SK-N-SH treated with all-trans-retinoic acid at 6 μM for 48 hours (cell line): ENCODE results near the gene CHMP2A.

Source experiments
- ATAC-seq: fragments of 200-7000 bp; cut with Tn5 transposase; 3 replicates; pipeline ENCODE4 v1.9.1; 2020; ENCODE audit warnings: mild to moderate bottlenecking, moderate library complexity
- ARNTL ChIP-seq: fragments of 450-650 bp; formaldehyde crosslinking; IDR thresholded peaks from 2 replicates; pipeline ENCODE4 v1.5.0; 2020; ENCODE audit warnings: low read depth, mild to moderate bottlenecking, moderate library complexity, borderline replicate concordance
- BACH2 ChIP-seq: fragments of 250-450 bp; sonication (Bioruptor Pico); IDR thresholded peaks from 2 replicates; pipeline ENCODE4 v1.9.0; 2021; ENCODE audit warnings: mild to moderate bottlenecking, borderline replicate concordance
- CSDC2 ChIP-seq: fragments of 250-450 bp; sonication (Bioruptor Pico); IDR thresholded peaks from 2 replicates; pipeline ENCODE4 v1.5.0; 2020; ENCODE audit warnings: mild to moderate bottlenecking, moderate library complexity
- ESRRG ChIP-seq: fragments of 250-450 bp; sonication (Bioruptor Pico); IDR thresholded peaks from 2 replicates; pipeline ENCODE4 v1.6.1; 2021; ENCODE audit warnings: mild to moderate bottlenecking
- GLIS3 ChIP-seq: fragments of 250-450 bp; sonication (Bioruptor Pico); IDR thresholded peaks from 2 replicates; pipeline ENCODE4 v1.5.0; 2020; ENCODE audit warnings: mild to moderate bottlenecking, moderate library complexity
- ISL1 ChIP-seq: fragments of 250-450 bp; sonication (Bioruptor Pico); IDR thresholded peaks from 2 replicates; pipeline ENCODE4 v2.1.2; 2022; ENCODE audit warnings: mild to moderate bottlenecking, moderate library complexity
- PPARA ChIP-seq: fragments of 250-450 bp; sonication (Bioruptor Pico); IDR thresholded peaks from 2 replicates; pipeline ENCODE4 v1.5.0; 2020; ENCODE audit warnings: mild to moderate bottlenecking, borderline replicate concordance
- RARB ChIP-seq: fragments of 250-450 bp; sonication (Bioruptor Pico); IDR thresholded peaks from 2 replicates; pipeline ENCODE4 v1.8.0; 2021; ENCODE audit warnings: mild to moderate bottlenecking, moderate library complexity
- SNAI2 ChIP-seq: fragments of 250-450 bp; sonication (Bioruptor Pico); IDR thresholded peaks from 2 replicates; pipeline ENCODE4 v1.5.0; 2020; ENCODE audit warnings: mild to moderate bottlenecking, moderate library complexity
- TCF4 ChIP-seq: fragments of 250-450 bp; sonication (Bioruptor Pico); IDR thresholded peaks from 2 replicates; pipeline ENCODE4 v1.8.0; 2021; ENCODE audit warnings: mild to moderate bottlenecking, moderate library complexity, borderline replicate concordance
- TOX ChIP-seq: fragments of 250-450 bp; sonication (Bioruptor Pico); IDR thresholded peaks from 2 replicates; pipeline ENCODE4 v1.8.0; 2021; ENCODE audit warnings: mild to moderate bottlenecking, moderate library complexity, borderline replicate concordance
- ZC3H10 ChIP-seq: fragments of 250-450 bp; sonication (Bioruptor Pico); IDR thresholded peaks from 2 replicates; pipeline ENCODE4 v1.5.1; 2021; ENCODE audit warnings: mild to moderate bottlenecking, moderate library complexity
- ZFP3 ChIP-seq: fragments of 250-450 bp; sonication (Bioruptor Pico); IDR thresholded peaks from 2 replicates; pipeline ENCODE4 v1.5.0; 2020; ENCODE audit warnings: mild to moderate bottlenecking, moderate library complexity
- ZNF565 ChIP-seq: fragments of 450-650 bp; formaldehyde crosslinking; conservative IDR thresholded peaks from 2 replicates; pipeline ENCODE4 v1.5.0; 2020; ENCODE audit warnings: low read depth, mild to moderate bottlenecking, moderate library complexity
- ZNF70 ChIP-seq: fragments of 450-650 bp; formaldehyde crosslinking; IDR thresholded peaks from 2 replicates; pipeline ENCODE4 v1.5.0; 2020; ENCODE audit warnings: mild to moderate bottlenecking, moderate library complexity
- ZNF8 ChIP-seq: fragments of 450-650 bp; formaldehyde crosslinking; IDR thresholded peaks from 2 replicates; pipeline ENCODE4 v1.5.0; 2020; ENCODE audit warnings: mild to moderate bottlenecking, moderate library complexity
- TF ChIP-seq, protein P1 (sequence below): fragments of 250-450 bp; sonication (Bioruptor Pico); IDR thresholded peaks from 2 replicates; pipeline ENCODE4 v1.5.1; 2020; ENCODE audit warnings: low read depth, mild to moderate bottlenecking, moderate library complexity
- TF ChIP-seq, protein P2 (sequence below): fragments of 250-450 bp; sonication (Bioruptor Pico); IDR thresholded peaks from 2 replicates; pipeline ENCODE4 v1.8.0; 2021; ENCODE audit warnings: low read depth, mild to moderate bottlenecking, moderate library complexity, borderline replicate concordance
- TF ChIP-seq, protein P3 (sequence below): fragments of 250-450 bp; sonication (Bioruptor Pico); IDR thresholded peaks from 2 replicates; pipeline ENCODE4 v1.5.0; 2020; ENCODE audit warnings: mild to moderate bottlenecking, moderate library complexity
- TF ChIP-seq, protein P4 (sequence below): fragments of 250-450 bp; sonication (Bioruptor Pico); IDR thresholded peaks from 2 replicates; pipeline ENCODE4 v1.8.0; 2020; ENCODE audit warnings: mild to moderate bottlenecking, moderate library complexity, borderline replicate concordance
- TF ChIP-seq, protein P5 (sequence below): fragments of 250-450 bp; sonication (Bioruptor Pico); IDR thresholded peaks from 2 replicates; pipeline ENCODE4 v1.5.1; 2021; ENCODE audit warnings: mild to moderate bottlenecking, moderate library complexity

Gene CHMP2A

DNA sequence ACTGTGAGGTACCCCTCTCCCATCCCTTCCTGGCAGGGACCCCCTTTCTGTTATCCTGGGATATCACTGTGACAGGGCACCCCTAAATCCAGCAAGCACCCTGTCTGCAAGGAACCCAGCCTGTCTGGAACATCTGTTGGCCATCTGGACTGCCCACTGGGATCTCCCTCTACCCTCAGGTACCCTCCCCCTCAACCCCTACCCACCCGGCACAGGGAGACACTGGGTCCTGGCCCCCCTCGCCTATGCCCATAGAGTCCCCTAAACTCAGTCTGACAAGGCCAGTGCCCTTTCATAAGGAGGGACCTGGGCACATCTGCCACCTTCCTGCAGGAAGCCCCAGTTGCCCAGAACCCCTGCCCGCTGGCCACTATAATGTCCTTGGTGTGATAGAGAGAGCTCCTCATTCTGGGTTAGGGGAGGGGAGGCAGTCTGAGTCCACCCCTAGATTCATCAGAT is 40.3 kb downstream of the CHMP2A start:
- ATAC-seq: no peak
- TF ChIP-seq PPARA (CRISPR knock-in tag): no peak
- TF ChIP-seq ZFP3 (CRISPR knock-in tag): no peak
- TF ChIP-seq, protein P1, sequence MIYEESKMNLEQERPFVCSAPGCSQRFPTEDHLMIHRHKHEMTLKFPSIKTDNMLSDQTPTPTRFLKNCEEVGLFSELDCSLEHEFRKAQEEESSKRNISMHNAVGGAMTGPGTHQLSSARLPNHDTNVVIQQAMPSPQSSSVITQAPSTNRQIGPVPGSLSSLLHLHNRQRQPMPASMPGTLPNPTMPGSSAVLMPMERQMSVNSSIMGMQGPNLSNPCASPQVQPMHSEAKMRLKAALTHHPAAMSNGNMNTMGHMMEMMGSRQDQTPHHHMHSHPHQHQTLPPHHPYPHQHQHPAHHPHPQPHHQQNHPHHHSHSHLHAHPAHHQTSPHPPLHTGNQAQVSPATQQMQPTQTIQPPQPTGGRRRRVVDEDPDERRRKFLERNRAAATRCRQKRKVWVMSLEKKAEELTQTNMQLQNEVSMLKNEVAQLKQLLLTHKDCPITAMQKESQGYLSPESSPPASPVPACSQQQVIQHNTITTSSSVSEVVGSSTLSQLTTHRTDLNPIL (CRISPR knock-in tag): no peak
- TF ChIP-seq, protein P2, sequence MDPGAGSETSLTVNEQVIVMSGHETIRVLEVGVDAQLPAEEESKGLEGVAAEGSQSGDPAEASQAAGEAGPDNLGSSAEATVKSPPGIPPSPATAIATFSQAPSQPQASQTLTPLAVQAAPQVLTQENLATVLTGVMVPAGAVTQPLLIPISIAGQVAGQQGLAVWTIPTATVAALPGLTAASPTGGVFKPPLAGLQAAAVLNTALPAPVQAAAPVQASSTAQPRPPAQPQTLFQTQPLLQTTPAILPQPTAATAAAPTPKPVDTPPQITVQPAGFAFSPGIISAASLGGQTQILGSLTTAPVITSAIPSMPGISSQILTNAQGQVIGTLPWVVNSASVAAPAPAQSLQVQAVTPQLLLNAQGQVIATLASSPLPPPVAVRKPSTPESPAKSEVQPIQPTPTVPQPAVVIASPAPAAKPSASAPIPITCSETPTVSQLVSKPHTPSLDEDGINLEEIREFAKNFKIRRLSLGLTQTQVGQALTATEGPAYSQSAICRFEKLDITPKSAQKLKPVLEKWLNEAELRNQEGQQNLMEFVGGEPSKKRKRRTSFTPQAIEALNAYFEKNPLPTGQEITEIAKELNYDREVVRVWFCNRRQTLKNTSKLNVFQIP (CRISPR knock-in tag): no peak
- TF ChIP-seq SNAI2 (CRISPR knock-in tag): no peak
- TF ChIP-seq TCF4 (CRISPR knock-in tag): no peak
- TF ChIP-seq, protein P3, sequence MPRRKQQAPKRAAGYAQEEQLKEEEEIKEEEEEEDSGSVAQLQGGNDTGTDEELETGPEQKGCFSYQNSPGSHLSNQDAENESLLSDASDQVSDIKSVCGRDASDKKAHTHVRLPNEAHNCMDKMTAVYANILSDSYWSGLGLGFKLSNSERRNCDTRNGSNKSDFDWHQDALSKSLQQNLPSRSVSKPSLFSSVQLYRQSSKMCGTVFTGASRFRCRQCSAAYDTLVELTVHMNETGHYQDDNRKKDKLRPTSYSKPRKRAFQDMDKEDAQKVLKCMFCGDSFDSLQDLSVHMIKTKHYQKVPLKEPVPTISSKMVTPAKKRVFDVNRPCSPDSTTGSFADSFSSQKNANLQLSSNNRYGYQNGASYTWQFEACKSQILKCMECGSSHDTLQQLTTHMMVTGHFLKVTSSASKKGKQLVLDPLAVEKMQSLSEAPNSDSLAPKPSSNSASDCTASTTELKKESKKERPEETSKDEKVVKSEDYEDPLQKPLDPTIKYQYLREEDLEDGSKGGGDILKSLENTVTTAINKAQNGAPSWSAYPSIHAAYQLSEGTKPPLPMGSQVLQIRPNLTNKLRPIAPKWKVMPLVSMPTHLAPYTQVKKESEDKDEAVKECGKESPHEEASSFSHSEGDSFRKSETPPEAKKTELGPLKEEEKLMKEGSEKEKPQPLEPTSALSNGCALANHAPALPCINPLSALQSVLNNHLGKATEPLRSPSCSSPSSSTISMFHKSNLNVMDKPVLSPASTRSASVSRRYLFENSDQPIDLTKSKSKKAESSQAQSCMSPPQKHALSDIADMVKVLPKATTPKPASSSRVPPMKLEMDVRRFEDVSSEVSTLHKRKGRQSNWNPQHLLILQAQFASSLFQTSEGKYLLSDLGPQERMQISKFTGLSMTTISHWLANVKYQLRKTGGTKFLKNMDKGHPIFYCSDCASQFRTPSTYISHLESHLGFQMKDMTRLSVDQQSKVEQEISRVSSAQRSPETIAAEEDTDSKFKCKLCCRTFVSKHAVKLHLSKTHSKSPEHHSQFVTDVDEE: no peak
- TF ChIP-seq, protein P4, sequence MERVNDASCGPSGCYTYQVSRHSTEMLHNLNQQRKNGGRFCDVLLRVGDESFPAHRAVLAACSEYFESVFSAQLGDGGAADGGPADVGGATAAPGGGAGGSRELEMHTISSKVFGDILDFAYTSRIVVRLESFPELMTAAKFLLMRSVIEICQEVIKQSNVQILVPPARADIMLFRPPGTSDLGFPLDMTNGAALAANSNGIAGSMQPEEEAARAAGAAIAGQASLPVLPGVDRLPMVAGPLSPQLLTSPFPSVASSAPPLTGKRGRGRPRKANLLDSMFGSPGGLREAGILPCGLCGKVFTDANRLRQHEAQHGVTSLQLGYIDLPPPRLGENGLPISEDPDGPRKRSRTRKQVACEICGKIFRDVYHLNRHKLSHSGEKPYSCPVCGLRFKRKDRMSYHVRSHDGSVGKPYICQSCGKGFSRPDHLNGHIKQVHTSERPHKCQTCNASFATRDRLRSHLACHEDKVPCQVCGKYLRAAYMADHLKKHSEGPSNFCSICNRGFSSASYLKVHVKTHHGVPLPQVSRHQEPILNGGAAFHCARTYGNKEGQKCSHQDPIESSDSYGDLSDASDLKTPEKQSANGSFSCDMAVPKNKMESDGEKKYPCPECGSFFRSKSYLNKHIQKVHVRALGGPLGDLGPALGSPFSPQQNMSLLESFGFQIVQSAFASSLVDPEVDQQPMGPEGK (CRISPR knock-in tag): no peak
- TF ChIP-seq, protein P5, sequence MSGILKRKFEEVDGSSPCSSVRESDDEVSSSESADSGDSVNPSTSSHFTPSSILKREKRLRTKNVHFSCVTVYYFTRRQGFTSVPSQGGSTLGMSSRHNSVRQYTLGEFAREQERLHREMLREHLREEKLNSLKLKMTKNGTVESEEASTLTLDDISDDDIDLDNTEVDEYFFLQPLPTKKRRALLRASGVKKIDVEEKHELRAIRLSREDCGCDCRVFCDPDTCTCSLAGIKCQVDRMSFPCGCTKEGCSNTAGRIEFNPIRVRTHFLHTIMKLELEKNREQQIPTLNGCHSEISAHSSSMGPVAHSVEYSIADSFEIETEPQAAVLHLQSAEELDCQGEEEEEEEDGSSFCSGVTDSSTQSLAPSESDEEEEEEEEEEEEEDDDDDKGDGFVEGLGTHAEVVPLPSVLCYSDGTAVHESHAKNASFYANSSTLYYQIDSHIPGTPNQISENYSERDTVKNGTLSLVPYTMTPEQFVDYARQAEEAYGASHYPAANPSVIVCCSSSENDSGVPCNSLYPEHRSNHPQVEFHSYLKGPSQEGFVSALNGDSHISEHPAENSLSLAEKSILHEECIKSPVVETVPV: no peak
- no peak for TF ChIP-seq GLIS3 (CRISPR knock-in tag)
- TF ChIP-seq ESRRG (CRISPR knock-in tag): no peak
- TF ChIP-seq ZNF8 (CRISPR knock-in tag): no peak
- TF ChIP-seq CSDC2 (CRISPR knock-in tag): no peak
- no peak for TF ChIP-seq ZNF565 (CRISPR knock-in tag)
- TF ChIP-seq ARNTL (CRISPR knock-in tag): no peak
- TF ChIP-seq BACH2: no peak
- no peak for TF ChIP-seq ZNF70 (CRISPR knock-in tag)
- TF ChIP-seq, all 23 proteins: peak for 0

DNA sequence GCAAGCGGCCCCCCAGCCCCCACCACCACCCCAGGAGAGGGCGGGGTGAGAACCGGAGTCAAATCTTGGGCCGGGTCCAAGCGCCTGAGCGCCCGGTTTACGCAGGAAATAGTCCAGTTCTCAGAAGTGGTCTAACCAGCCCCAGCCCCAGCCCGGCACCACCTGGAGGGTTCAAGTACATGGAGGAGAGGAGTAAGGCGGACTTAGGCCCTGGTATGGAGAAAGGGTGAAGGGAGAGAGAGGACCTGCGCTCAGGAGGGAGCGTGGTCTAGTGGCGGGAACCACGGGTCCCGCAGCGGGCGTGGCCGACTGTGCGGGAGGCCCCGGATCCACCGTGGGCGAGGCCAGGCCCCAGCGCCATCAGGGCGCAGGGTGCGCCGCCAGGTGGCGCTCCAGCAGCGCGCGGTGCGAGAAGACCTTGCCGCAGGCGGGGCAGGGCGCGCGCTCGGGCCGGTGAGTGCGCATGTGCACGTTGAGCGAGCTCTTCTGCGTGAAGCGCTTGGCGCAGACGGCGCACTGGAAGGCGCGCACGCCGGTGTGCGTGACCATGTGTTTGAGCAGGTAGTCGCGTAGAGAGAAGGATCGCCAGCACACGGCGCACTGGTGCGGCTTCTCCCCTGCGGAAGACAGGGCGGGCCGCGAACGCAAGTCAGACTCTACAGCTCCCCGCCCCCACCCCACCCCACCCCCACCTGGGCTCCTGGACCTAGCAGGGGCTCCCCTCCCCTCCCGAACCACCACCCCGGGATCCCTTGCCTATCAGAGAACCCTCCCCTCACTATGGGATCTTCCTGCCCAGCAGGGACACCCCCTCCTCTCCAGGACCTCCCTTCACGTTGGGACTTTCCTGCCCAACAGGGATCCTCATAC is 41.0 kb downstream of the CHMP2A start:
- peak; percentile 90 for ATAC-seq
- no peak for TF ChIP-seq ARNTL (CRISPR knock-in tag)
- TF ChIP-seq BACH2: no peak
- TF ChIP-seq, protein P1 (CRISPR knock-in tag): no peak
- TF ChIP-seq ZNF565 (CRISPR knock-in tag): no peak
- TF ChIP-seq ZC3H10 (CRISPR knock-in tag): no peak
- TF ChIP-seq, protein P2 (CRISPR knock-in tag): no peak
- no peak for TF ChIP-seq ISL1 (CRISPR knock-in tag)
- no peak for TF ChIP-seq TOX (CRISPR knock-in tag)
- no peak for TF ChIP-seq ZNF70 (CRISPR knock-in tag)
- TF ChIP-seq, protein P4 (CRISPR knock-in tag): no peak
- no peak for TF ChIP-seq ZFP3 (CRISPR knock-in tag)
- TF ChIP-seq SNAI2 (CRISPR knock-in tag): no peak
- TF ChIP-seq, protein P5: no peak
- TF ChIP-seq RARB (CRISPR knock-in tag): no peak
- no peak for TF ChIP-seq GLIS3 (CRISPR knock-in tag)
